ENCODE data around the gene SEC24C.

- no peak for TF ChIP-seq GABPA (IDR thresholded peaks at IDR 0.05; ENCODE audit: low read depth)
- TF ChIP-seq CTCF (IDR thresholded peaks at IDR 0.05; ENCODE audit: insufficient read depth, low read length), result no peak
Observed at GRCh38 chr10:73768881-73769280, 24.7 kb downstream of the SEC24C start.

Data from HL-60 (cell line).